8988T (cell line): Measurements from ENCODE around the gene ZNF850.

Source experiments
- DNase-seq: peaks from one replicate; pipeline ENCODE4 v3.0.0; 2011

Gene ZNF850

DNA sequence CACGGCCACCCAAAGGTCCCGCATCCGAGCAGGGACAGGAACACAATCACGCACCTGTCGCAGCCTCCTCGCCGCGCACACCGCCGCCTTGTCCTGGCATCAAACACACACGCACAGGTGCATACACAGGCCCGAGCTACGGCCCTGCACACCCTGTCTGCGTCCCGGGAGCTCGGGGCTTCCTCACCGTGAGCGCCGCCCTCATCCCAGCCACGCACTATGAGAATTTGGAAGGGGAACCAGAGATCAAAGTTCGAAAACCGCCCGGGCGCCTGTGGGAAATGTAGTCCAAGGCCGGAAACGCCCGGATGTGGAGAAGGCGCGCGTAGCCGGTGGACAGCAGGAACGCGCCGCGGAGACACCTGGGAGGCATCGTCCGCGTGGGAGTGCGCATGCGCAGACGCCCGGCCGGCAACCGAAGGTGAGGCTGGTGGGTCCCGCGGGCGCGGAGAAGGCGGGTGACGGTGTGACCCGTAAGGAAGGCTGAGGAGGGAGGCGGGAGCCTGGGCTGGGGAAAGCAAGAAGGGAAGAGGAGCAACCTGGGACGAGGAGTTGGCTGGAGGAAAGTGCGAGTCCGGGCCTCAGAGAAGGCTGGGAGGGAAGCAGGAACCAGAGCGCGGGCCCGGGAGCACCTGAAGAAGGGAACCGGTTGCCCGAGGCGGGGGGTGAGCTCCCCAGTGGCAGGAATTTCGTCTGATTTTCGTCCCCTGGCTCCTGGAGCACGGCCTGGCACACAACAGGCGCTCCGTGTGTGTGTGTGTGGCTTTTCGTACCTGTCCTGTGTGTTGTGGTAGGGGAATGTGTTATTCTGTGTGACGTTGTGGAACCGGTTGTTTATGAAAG lies 85.2 kb downstream of the ZNF850 start, which contains the start of gene ZNF567:
ZNF567 (plus strand) TSS at position 399 of the 843 bp plus-strand sequence. CDS start 7,256 bp downstream, outside the sequence.
- peak; percentile 99 for DNase-seq

DNA sequence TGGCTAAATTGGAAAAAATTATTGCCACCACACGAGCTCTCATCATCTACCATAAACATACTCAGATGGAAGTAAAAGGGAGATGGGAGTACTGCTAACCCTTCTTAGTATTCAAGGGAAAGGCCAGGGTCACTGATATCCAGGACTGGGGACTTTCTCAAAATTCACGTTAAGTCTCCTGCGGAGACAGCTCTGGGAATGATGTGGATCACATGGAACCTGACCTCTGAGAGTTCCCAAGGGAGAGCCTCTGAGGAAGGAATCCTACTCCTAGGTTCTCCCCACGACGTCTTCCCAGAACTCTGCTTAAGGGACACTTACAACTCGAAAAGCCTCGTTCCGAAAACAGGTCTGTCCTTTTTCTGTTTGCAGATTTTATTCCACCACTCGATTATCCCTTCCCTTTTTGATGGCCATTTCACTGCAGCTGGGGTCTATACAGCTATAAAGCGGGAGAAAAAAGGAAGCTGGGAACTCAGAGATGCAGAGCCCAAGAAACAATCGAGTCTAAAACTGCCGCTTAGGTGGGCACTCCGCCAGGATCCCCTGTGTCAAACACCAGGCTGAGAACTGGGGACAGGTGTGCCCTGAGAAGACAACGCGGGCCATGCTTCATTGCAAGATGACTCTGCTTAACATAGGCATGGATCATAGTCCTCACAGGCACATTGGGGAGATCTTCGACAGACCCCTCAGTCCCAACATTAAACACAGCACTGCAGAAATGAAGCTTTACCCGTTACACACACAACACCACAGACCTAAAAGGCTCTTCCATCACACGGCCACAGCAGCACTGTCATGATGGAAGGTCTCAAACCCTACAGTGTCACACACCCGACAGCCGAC lies 86.0 kb downstream of the ZNF850 start:
- no peak for DNase-seq

DNA sequence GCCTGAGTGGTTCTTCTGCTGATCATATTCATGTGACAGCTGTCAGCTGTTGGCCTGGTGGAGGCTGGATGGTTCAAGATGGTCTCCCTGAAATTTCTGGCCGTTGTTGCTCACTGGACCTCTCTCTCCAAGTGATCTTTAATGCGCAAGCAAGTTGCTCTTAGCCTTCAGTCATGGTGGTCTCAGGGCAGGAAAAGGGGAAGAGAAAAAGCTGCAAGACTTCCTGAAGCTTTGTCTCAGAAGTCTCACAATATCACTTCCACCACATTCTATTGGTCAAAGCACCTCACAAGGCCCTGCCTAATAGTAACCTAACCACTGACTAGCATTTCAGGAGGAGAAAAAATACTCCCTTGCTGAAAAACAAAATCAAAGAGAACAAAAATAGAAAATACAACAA lies 86.8 kb downstream of the ZNF850 start:
- DNase-seq, result no peak

DNA sequence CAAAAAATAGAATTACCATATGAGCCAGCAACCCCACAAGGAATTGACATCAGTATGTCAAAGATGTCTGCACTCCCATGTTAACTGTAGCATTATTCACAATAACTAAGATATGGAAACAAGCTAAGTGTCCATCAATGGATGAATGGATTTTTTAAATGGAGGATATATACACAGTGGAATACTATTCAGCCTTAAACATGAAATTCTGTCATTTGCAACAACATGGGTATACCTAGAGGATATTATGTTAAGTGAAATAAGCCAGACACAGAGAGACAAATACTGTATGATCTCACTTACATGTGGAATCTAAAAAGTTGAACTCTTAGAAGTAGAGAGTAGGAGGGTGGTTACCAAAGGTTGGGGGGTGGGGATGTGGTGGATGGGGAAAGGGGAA lies 93.2 kb downstream of the ZNF850 start:
- no peak for DNase-seq

DNA sequence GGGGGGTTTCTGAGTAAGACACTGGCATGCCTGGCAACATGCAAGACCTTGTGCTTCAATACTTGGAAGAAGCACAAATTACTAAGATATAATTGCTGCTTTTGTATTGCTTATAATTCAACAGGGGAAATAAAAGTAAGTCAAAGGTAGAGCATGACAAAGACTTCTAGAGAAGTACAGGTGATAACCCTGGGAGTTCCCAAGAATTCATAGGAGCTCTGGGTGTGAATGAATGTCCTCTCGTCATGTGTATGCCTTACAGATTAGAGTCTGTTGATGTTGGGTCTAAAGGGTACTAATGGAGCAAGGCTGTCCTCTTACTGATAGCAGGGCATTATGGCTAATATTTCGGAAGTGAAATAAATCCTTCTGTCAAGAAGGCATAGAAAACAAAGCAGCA lies 98.4 kb downstream of the ZNF850 start:
- no peak for DNase-seq

DNA sequence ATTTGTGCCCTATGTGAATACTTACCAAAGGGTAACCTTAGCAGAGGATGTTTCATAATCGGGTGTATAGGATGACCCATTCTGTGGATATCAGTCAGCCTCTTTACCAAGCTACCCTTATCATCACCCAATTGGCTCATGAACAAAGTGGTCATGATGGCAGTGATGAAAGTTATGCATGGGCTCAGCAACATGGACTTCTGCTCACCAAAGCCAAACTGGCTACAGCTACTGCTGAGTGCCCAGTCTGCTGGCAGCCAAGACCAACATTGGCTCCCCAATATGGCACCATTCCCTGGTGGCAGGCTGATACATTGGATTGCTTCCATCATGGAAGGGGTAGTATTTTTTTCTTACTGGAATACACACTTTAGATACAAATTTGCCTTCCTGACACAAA lies 100.2 kb downstream of the ZNF850 start:
- DNase-seq, result no peak

DNA sequence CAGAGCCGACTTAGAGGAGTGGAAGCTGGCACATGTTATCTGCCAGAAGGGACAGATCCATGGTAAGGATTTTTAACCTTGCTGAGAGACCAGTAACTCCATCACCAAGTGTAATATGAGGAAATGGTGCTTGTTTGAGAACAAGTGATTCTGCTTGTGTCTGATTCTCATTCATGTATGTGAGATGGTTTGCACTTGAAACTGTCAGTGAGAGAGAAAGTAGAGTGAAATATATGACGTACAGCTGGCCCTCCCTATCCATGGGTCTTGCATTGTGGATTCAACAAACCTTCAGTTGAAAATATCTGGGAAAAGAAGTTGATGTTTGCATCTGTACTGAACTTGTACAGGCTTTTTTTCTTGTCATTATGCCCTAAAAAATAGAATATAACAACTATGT lies 104.0 kb downstream of the ZNF850 start:
- DNase-seq, result no peak

DNA sequence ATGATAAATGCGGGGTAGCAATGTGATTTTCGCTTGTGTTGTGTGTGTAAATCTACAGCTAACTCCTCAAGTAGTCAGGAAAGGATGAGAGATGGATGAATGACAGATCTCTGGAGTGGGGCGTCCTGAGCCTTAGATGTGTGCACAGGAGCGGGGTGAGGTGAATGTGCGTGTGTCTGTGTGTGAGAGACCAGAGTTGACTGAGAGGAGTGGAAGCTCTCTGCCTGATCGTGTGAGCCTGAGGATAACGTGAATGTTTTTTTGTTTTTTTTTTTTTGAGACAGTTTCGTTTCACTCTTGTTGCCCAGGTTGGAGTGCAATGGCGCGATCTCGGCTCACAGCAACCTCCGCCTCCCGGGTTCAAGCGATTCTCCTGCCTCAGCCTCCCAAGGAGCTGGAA lies 106.8 kb downstream of the ZNF850 start:
- no peak for DNase-seq
